Activated CD8-positive, alpha-beta memory T cell treated with anti-CD3 and anti-CD28 coated beads, Interleukin-2, amount 50 U/mL, for 1 hour (primary cell): ENCODE results near the gene PRKCH.
A peak's percentile ranks its signal among the peaks of the same experiment; 100 is the strongest.

ENCODE experiments used
- DNase-seq: peaks from one replicate; pipeline ENCODE4 v3.0.0-alpha.2; 2020; ENCODE audit errors: extremely low read depth

PRKCH gene

GRCh38 chr14:61337893-61338292 is 16.5 kb downstream of the PRKCH start:
- DNase-seq = peak; percentile 83

GRCh38 chr14:61338457-61338856 is 17.1 kb downstream of the PRKCH start:
- no peak for DNase-seq

GRCh38 chr14:61341275-61342206 is 20.2 kb downstream of the PRKCH start:
- no peak for DNase-seq

- peak; percentile 85 for DNase-seq
These were observed 21.1 kb downstream of the PRKCH start for GRCh38 chr14:61342486-61342885.

GRCh38 chr14:61342932-61343331 is 21.6 kb downstream of the PRKCH start:
- DNase-seq = no peak

GRCh38 chr14:61343471-61343870 is 22.1 kb downstream of the PRKCH start:
- DNase-seq = no peak

- no peak for DNase-seq
These were observed 22.6 kb downstream of the PRKCH start for GRCh38 chr14:61343991-61344405.

GRCh38 chr14:61344437-61345150 is 23.2 kb downstream of the PRKCH start:
- no peak for DNase-seq

- DNase-seq = no peak
These were observed 23.7 kb downstream of the PRKCH start for GRCh38 chr14:61345151-61345482.

GRCh38 chr14:61346221-61346620 is 24.8 kb downstream of the PRKCH start:
- DNase-seq = no peak

GRCh38 chr14:61346793-61347192 is 25.4 kb downstream of the PRKCH start:
- DNase-seq = no peak

- no peak for DNase-seq
These were observed 26.6 kb downstream of the PRKCH start for GRCh38 chr14:61347826-61348443.

GRCh38 chr14:61350427-61351270 is 29.3 kb downstream of the PRKCH start:
- no peak for DNase-seq

- no peak for DNase-seq
These were observed 30.1 kb downstream of the PRKCH start for GRCh38 chr14:61351477-61351876.

GRCh38 chr14:61355892-61356325 is 34.5 kb downstream of the PRKCH start:
- peak; percentile 76 for DNase-seq

GRCh38 chr14:61357123-61357522 is 35.7 kb downstream of the PRKCH start:
- no peak for DNase-seq

GRCh38 chr14:61358554-61359226 is 37.3 kb downstream of the PRKCH start:
- DNase-seq = no peak

GRCh38 chr14:61360796-61361525 is 39.6 kb downstream of the PRKCH start:
- no peak for DNase-seq

- DNase-seq = no peak
These were observed 40.8 kb downstream of the PRKCH start for GRCh38 chr14:61362072-61362750.

GRCh38 chr14:61364243-61364642 is 42.9 kb downstream of the PRKCH start:
- no peak for DNase-seq
